ENCODE data around the gene MPPED1. TPM values are rescaled to one million over a fixed set of nuclear protein-coding genes. Genes with fewer than 3 reads are reported as not detected.

The MPPED1 gene
- total RNA-seq, 1 donor from 2014 or later: not detected

Other genes starting within 250 kb of the MPPED1 start
- 33.5 to 36.4 TPM (median 35.6 TPM) in 3 replicates for gene TTLL12, start 224.9 kb upstream of the MPPED1 start, total RNA-seq
- 0.07 to 3.2 TPM (median 2.7 TPM) in 3 replicates for gene SCUBE1, start 68.6 kb upstream of the MPPED1 start, total RNA-seq

All from chondrocyte (in vitro differentiated cells).